ENCODE results near the gene ZNF655.

DNA sequence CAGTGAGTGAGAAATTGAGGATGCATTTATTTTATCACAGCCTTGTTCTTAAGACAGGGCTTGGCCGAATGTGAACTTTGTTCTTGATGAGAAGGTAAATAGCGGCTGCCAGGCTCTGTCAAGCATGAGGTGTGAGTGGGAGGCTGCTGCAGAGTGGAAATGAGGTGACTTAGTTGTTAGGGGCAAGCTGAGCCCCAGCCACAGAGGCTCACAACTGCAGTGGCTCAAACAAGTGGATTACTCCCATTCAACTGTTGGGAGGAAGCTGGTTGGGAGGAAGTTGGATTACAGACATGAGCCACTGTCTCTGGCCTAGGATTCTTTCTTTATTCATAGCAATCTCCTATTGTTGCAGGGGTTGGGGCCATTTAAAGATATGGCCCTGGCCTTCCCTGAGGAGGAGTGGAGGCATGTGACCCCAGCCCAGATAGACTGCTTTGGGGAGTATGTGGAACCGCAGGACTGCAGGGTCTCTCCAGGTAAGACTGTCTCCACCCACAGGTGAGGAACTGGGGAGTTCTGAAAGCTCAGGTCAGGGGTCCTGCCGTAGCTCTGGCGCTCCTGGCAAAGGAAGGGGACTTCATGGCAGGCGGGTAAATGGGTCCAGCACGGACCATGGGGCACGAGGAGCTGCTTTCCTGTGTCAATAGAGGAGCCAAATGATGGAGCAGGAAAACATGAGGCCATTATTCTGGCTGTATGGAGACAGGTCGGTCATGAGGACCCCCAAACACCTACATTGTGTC lies 65.4 kb downstream of the ZNF655 start:
- TF ChIP-seq, protein P1, sequence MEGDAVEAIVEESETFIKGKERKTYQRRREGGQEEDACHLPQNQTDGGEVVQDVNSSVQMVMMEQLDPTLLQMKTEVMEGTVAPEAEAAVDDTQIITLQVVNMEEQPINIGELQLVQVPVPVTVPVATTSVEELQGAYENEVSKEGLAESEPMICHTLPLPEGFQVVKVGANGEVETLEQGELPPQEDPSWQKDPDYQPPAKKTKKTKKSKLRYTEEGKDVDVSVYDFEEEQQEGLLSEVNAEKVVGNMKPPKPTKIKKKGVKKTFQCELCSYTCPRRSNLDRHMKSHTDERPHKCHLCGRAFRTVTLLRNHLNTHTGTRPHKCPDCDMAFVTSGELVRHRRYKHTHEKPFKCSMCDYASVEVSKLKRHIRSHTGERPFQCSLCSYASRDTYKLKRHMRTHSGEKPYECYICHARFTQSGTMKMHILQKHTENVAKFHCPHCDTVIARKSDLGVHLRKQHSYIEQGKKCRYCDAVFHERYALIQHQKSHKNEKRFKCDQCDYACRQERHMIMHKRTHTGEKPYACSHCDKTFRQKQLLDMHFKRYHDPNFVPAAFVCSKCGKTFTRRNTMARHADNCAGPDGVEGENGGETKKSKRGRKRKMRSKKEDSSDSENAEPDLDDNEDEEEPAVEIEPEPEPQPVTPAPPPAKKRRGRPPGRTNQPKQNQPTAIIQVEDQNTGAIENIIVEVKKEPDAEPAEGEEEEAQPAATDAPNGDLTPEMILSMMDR (IDR thresholded peaks at IDR 0.05): no peak
- TF ChIP-seq POLR2A (IDR thresholded peaks at IDR 0.05): no peak
